A549 (cell line): ENCODE data around the gene MEP1B.

Experiments
- CTCF ChIP-seq: fragments of >200 bp; sonication (Bioruptor Twin); formaldehyde crosslinking; IDR thresholded peaks from 3 replicates; pipeline ENCODE4 v1.5.1; 2016
- PBX3 ChIP-seq: IDR thresholded peaks from 2 replicates; pipeline ENCODE4 v1.6.1; 2012
- POLR2A ChIP-seq: IDR thresholded peaks from 2 replicates; pipeline ENCODE4 v1.6.1; 2012; ENCODE audit warnings: mild to moderate bottlenecking, low read length
- RNF2 ChIP-seq: fragments of 200-600 bp; sonication (generic); IDR thresholded peaks from 2 replicates; pipeline ENCODE4 v1.6.1; 2016; ENCODE audit warnings: low read depth, mild to moderate bottlenecking, antibody characterized with exemption, moderate library complexity, borderline replicate concordance
- SMC3 ChIP-seq: fragments of >200 bp; sonication (Bioruptor Twin); formaldehyde crosslinking; IDR thresholded peaks from 3 replicates; pipeline ENCODE4 v1.6.1; 2018; ENCODE audit warnings: inconsistent platforms
- ZNF302 ChIP-seq: fragments of 250-450 bp; sonication (Bioruptor Pico); IDR thresholded peaks from 2 replicates; pipeline ENCODE4 v1.9.0; 2021; ENCODE audit warnings: inconsistent platforms, mild to moderate bottlenecking, moderate library complexity

GRCh38 chr18:32216390-32216789 lies 26.6 kb downstream of the MEP1B start:
- TF ChIP-seq PBX3 (no peak), CTCF (no peak), RNF2 (no peak), SMC3 (no peak), ZNF302 (CRISPR knock-in tag) (no peak), POLR2A (no peak)
